ENCODE results near the gene SNRPB. TPM values are rescaled to one million over a fixed set of nuclear protein-coding genes. Genes with fewer than 3 reads are reported as not detected.
"Not testable (repeated sequence)": the region's sequence is repeated elsewhere in the genome, so short reads cannot be mapped to it uniquely, and the experiment has no call there.

SNRPB gene
- total RNA-seq, 2 experiments from 2014 or later, result 310 TPM

DNA sequence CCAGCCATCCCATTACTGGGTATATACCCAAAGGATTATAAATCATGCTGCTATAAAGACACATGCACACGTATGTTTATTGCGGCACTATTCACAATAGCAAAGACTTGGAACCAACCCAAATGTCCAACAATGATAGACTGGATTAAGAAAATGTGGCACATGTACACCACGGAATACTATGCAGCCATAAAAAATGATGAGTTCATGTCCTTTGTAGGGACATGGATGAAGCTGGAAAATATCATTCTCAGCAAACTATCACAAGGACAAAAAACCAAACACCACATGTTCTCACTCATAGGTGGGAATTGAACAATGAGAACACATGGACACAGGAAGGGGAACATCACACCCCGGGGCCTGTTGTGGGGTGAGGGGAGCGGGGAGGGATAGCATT is 35.8 kb upstream of the SNRPB start:
- H3K36me3 Mint-ChIP-seq (ENCODE audit: low read depth); H3K27me3 Mint-ChIP-seq; H3K27ac Mint-ChIP-seq; DNase-seq; H3K4me3 Mint-ChIP-seq; H3K9me3 Mint-ChIP-seq: not testable (repeated sequence)
- ChIA-PET CTCF (interaction anchor here (0.6 to 9.6 kb wide), 3 partner anchors 12 to 32 kb away, joined by 3 to 146 read pairs (median 4); no protein-coding TSS in a partner anchor), POLR2A (interaction anchor here (1.3 kb wide), 1 partner anchor 145 kb away, joined by 4 read pairs; no protein-coding TSS in a partner anchor)
- peaks cover 20% of the 10 kb centered on the region for H3K4me1 Mint-ChIP-seq

GRCh38 chr20:2504803-2505202 is 34.2 kb upstream of the SNRPB start:
- DNase-seq, H3K4me3 Mint-ChIP-seq, CTCF ChIA-PET, H3K9me3 Mint-ChIP-seq, H3K27me3 Mint-ChIP-seq, H3K27ac Mint-ChIP-seq: not testable (repeated sequence)
- peaks cover 13% of the 10 kb centered on the region for H3K36me3 Mint-ChIP-seq (ENCODE audit: low read depth)
- H3K4me1 Mint-ChIP-seq, result peaks cover 20% of the 10 kb centered on the region
- POLR2A ChIA-PET, result interaction anchor here (1.8 kb wide), 1 partner anchor 34 kb away, joined by 4 read pairs; the partner anchor contains the start of gene SNRPB

DNA sequence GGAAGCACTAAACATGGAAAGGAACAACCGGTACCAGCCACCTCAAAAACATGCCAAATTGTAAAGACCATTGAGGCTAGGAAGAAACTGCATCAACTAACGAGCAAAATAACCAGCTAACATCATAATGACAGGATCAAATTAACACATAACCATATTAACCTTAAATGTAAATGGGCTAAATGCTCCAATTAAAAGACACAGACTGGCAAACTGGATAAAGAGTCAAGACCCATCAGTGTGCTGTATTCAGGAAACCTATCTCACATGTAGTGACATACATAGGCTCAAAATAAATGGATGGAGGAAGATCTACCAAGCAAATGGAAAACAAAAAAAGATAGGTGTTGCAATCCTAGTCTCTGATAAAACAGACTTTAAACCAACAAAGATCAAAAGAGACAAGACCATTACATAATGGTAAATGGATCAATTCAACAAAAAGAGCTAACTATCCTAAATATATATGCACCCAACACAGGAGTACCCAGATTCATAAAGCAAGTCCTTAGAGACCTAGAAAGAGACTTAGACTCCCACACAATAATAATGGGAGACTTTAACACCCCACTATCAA is 32.3 kb upstream of the SNRPB start:
- peaks cover 15% of the 10 kb centered on the region for H3K36me3 Mint-ChIP-seq (ENCODE audit: low read depth)
- H3K9me3 Mint-ChIP-seq, H3K4me3 Mint-ChIP-seq, H3K27me3 Mint-ChIP-seq, DNase-seq, H3K27ac Mint-ChIP-seq, H3K4me1 Mint-ChIP-seq: not testable (repeated sequence)
- ChIA-PET POLR2A (interaction anchor here (1.2 kb wide), 1 partner anchor 32 kb away, joined by 3 read pairs; the partner anchor contains the start of gene SNRPB), CTCF (interaction anchor here (1.3 to 1.6 kb wide), 2 partner anchors 19 to 26 kb away, joined by 3 to 4 read pairs; no protein-coding TSS in a partner anchor)

DNA sequence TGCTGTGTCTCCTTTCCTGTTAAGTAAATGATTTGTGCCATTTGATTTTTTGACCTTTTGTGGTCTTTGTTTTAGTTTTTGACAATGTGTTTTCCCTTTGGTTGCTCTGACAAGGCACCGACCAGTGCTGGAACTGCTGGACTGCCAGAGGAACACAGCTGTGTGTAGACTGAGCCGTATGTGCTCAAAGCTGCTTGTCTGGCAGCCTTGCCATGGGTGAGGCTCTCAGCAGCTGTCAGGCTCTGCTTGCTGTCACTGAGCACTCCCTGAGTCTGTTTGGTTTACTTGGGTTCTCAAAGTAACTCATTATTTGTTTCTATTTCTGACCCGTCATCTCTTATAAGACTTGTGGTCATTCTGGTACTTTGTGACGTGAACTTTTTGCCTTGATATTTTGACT is 15.1 kb upstream of the SNRPB start:
- H3K36me3 Mint-ChIP-seq (ENCODE audit: low read depth), result peaks cover 31% of the 10 kb centered on the region
- no peaks in the 10 kb centered on the region for H3K27me3 Mint-ChIP-seq
- ChIA-PET POLR2A (no interaction called here), CTCF (no interaction called here)
- H3K4me1 Mint-ChIP-seq, result no peaks in the 10 kb centered on the region
- DNase-seq, result no peak
- no peak overlapping the region for H3K27ac Mint-ChIP-seq
- no peak overlapping the region for H3K4me3 Mint-ChIP-seq
- H3K9me3 Mint-ChIP-seq, result no peaks in the 10 kb centered on the region

- Mint-ChIP-seq H3K4me1 (no peaks in the 10 kb centered on the region), H3K36me3 (ENCODE audit: low read depth) (peaks cover 30% of the 10 kb centered on the region), H3K4me3 (no peak overlapping the region), H3K27ac (no peak overlapping the region), H3K9me3 (no peaks in the 10 kb centered on the region), H3K27me3 (no peaks in the 10 kb centered on the region)
- CTCF ChIA-PET, result no interaction called here
- DNase-seq, result no peak
- POLR2A ChIA-PET, result interaction anchor here (0.9 kb wide), 1 partner anchor 14 kb away, joined by 4 read pairs; the partner anchor contains the start of gene SNRPB
Observed at GRCh38 chr20:2485080-2485479, 14.5 kb upstream of the SNRPB start.

- DNase-seq, result no peak
- POLR2A ChIA-PET, result no interaction called here
- CTCF ChIA-PET, result interaction anchor here (0.9 kb wide), 1 partner anchor 39 kb away, joined by 5 read pairs; no protein-coding TSS in a partner anchor
- no peak overlapping the region for H3K27ac Mint-ChIP-seq
- no peaks in the 10 kb centered on the region for H3K27me3 Mint-ChIP-seq
- H3K36me3 Mint-ChIP-seq (ENCODE audit: low read depth), result peaks cover 27% of the 10 kb centered on the region
- no peak overlapping the region for H3K4me3 Mint-ChIP-seq
- H3K9me3 Mint-ChIP-seq, result no peaks in the 10 kb centered on the region
- no peaks in the 10 kb centered on the region for H3K4me1 Mint-ChIP-seq
Observed at GRCh38 chr20:2483504-2483903, 12.9 kb upstream of the SNRPB start.

- CTCF ChIA-PET, result no interaction called here
- Mint-ChIP-seq H3K36me3 (ENCODE audit: low read depth) (peaks cover 27% of the 10 kb centered on the region), H3K27me3 (no peaks in the 10 kb centered on the region)
Observed at GRCh38 chr20:2480381-2480780, 9.8 kb upstream of the SNRPB start.

GRCh38 chr20:2476742-2477615 is 6.4 kb upstream of the SNRPB start:
- ChIA-PET POLR2A (interaction anchor here (1.2 kb wide), 1 partner anchor 48 kb away, joined by 3 read pairs; no protein-coding TSS in a partner anchor), CTCF (interaction anchor here (0.8 to 1.5 kb wide), 6 partner anchors 10 to 270 kb away, joined by 3 to 8 read pairs (median 3); no protein-coding TSS in a partner anchor)
- H3K4me3 Mint-ChIP-seq, result no peak overlapping the region
- H3K4me1 Mint-ChIP-seq, result peaks cover 6% of the 10 kb centered on the region
- DNase-seq, result no peak
- no peaks in the 10 kb centered on the region for H3K9me3 Mint-ChIP-seq
- H3K27me3 Mint-ChIP-seq, result no peaks in the 10 kb centered on the region
- peaks cover 15% of the 10 kb centered on the region for H3K36me3 Mint-ChIP-seq (ENCODE audit: low read depth)
- H3K27ac Mint-ChIP-seq, result no peak overlapping the region

More at GRCh38 chr20:2480381-2480780, 9.8 kb upstream of the SNRPB start:
- Mint-ChIP-seq H3K4me3 (no peak overlapping the region), H3K4me1 (no peaks in the 10 kb centered on the region), H3K9me3 (no peaks in the 10 kb centered on the region), H3K27ac (no peak overlapping the region)
- POLR2A ChIA-PET, result no interaction called here
- DNase-seq, result no peak

GRCh38 chr20:2475850-2476741 is 5.5 kb upstream of the SNRPB start:
- POLR2A ChIA-PET, result interaction anchor here (1.2 kb wide), 1 partner anchor 49 kb away, joined by 3 read pairs; no protein-coding TSS in a partner anchor
- peaks cover 13% of the 10 kb centered on the region for H3K4me1 Mint-ChIP-seq
- CTCF ChIA-PET, result interaction anchor here (0.8 to 1.5 kb wide), 4 partner anchors 9 to 269 kb away, joined by 3 to 8 read pairs (median 4); no protein-coding TSS in a partner anchor
- H3K27me3 Mint-ChIP-seq, result no peaks in the 10 kb centered on the region
- H3K4me3 Mint-ChIP-seq, result no peak overlapping the region
- H3K9me3 Mint-ChIP-seq, result no peaks in the 10 kb centered on the region
- H3K36me3 Mint-ChIP-seq (ENCODE audit: low read depth), result peaks cover 11% of the 10 kb centered on the region
- H3K27ac Mint-ChIP-seq, result no peak overlapping the region
- no peak for DNase-seq

DNA sequence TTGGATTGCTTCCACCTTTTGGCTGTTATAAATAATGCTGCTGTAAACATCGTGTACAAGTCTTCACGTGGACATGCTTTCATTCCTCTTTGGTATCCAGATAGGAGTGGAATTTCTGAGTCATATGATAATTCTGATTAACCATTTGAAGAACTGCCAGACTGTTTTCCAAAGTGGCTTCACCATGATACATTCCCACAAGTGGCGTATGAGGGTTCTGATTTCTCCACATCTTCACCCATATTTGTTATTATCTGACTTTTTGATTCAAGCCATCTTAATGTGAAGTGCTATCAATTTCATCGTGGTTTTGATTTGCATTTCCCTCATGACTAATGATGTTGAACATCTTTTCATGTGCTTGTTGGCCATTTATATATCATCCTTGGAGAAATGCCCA is 2.9 kb upstream of the SNRPB start:
- POLR2A ChIA-PET, result no interaction called here
- Mint-ChIP-seq H3K27me3 (no peaks in the 10 kb centered on the region), H3K4me1 (peaks cover 28% of the 10 kb centered on the region), H3K27ac (no peak overlapping the region), H3K36me3 (ENCODE audit: low read depth) (peaks cover 26% of the 10 kb centered on the region), H3K9me3 (no peaks in the 10 kb centered on the region), H3K4me3 (no peak overlapping the region)
- CTCF ChIA-PET, result interaction anchor here (1.0 kb wide), 1 partner anchor 50 kb away, joined by 3 read pairs; no protein-coding TSS in a partner anchor
- no peak for DNase-seq

DNA sequence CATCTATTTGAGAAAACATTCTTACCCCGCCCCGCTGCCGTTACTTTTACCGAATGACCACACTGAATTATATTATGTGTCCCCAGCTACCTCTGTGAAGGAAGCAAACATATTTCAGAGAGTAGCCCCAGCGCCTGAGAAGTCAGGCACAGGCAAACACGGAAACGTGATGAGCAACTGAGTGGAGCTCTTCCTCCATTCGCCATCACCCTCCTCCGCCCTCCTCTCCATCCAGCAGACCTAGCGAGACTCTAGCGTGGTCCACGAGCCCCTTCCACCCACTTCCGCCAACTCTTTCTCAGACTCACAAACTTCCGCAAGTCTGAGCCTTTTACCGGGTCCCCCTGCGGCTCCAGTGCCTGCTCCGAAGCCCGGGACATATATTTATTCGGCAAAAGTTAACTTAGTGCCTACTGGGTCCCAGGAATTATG is 582 bp downstream of the SNRPB start:
- H3K4me1 Mint-ChIP-seq, result peaks cover 53% of the 10 kb centered on the region
- peaks cover 59% of the 10 kb centered on the region for H3K36me3 Mint-ChIP-seq (ENCODE audit: low read depth)
- POLR2A ChIA-PET, result interaction anchor here (0.9 to 5.3 kb wide), 24 partner anchors 9 to 1926 kb away, joined by 3 to 81 read pairs (median 6); partner anchors contain the start of genes CSNK2A1, IDH3B, NOP56 and ZNF343
- CTCF ChIA-PET, result interaction anchor here (1.3 to 6.1 kb wide), 6 partner anchors 10 to 182 kb away, joined by 3 to 88 read pairs (median 6); no protein-coding TSS in a partner anchor
- no peaks in the 10 kb centered on the region for H3K27me3 Mint-ChIP-seq
- peak overlapping the region; percentile 98 for H3K4me3 Mint-ChIP-seq
- DNase-seq, result peak; percentile 68
- no peaks in the 10 kb centered on the region for H3K9me3 Mint-ChIP-seq
- peak overlapping the region; percentile 90 for H3K27ac Mint-ChIP-seq
